Bronchial epithelial cell (primary cell): ENCODE data around the gene MLLT6. TPM values are rescaled to one million over a fixed set of nuclear protein-coding genes. Genes with fewer than 3 reads are reported as not detected.

ENCODE experiments used
- DNase-seq: peaks from one replicate; pipeline ENCODE4 v3.0.0-alpha.2; 2010; ENCODE audit warnings: low read depth
- FAIRE-seq: peaks from 2 replicates; lab custom pipeline; 2011; peaks lifted over from hg19 to GRCh38; lab: Jason Lieb, UNC
- H3K27me3 ChIP-seq: 2 replicates; pipeline ENCODE4 v1.5.1; 2011; ENCODE audit warnings: low read length; ENCODE audit not compliant: control insufficient read depth, insufficient read depth
- H3K36me3 ChIP-seq: 2 replicates; pipeline ENCODE4 v1.5.1; 2011; ENCODE audit warnings: low read length; ENCODE audit not compliant: control insufficient read depth, insufficient read depth
- H3K4me3 ChIP-seq: 2 replicates; pipeline ENCODE4 v1.5.1; 2011; ENCODE audit warnings: mild to moderate bottlenecking, low read depth, low read length, control low read depth
- CTCF ChIP-seq: IDR thresholded peaks from 2 replicates; pipeline ENCODE4 v1.5.1; 2011; ENCODE audit warnings: mild to moderate bottlenecking, moderate library complexity, low read length, control low read depth, inconsistent platforms; ENCODE audit not compliant: insufficient read depth, severe bottlenecking
- total RNA-seq: library from RNA; depleted of rRNA; stranded (reverse); fragments of >200 nt; gene quantifications from 2 replicates; pipeline ENCODE4 v1.2.1, GENCODE V29; 2014

Gene MLLT6
- total RNA-seq, 1 donor from 2014 or later: 10.8 TPM

- TF ChIP-seq CTCF: no peak
- peaks cover 27% of the 10 kb centered on the region for H3K36me3 ChIP-seq
These were observed 8.5 kb downstream of the MLLT6 start for GRCh38 chr17:38713456-38714075.

GRCh38 chr17:38715216-38715943 is 10.3 kb downstream of the MLLT6 start:
- FAIRE-seq (no peak), DNase-seq (no peak)
- Histone ChIP-seq H3K27me3 (no peaks in the 10 kb centered on the region), H3K4me3 (no peak overlapping the region), H3K36me3 (peaks cover 27% of the 10 kb centered on the region)
- no peak for TF ChIP-seq CTCF

More at GRCh38 chr17:38713456-38714075, 8.5 kb downstream of the MLLT6 start:
- H3K27me3 ChIP-seq: no peaks in the 10 kb centered on the region
- DNase-seq (no peak), FAIRE-seq (no peak)
- H3K4me3 ChIP-seq: no peak overlapping the region

GRCh38 chr17:38716368-38717005 is 11.4 kb downstream of the MLLT6 start:
- FAIRE-seq (no peak), DNase-seq (no peak)
- H3K27me3 ChIP-seq: no peaks in the 10 kb centered on the region
- TF ChIP-seq CTCF: no peak
- peaks cover 27% of the 10 kb centered on the region for H3K36me3 ChIP-seq
- H3K4me3 ChIP-seq: no peak overlapping the region

GRCh38 chr17:38717139-38717745 is 12.2 kb downstream of the MLLT6 start:
- H3K36me3 ChIP-seq: peaks cover 24% of the 10 kb centered on the region
- FAIRE-seq (no peak), DNase-seq (no peak)
- H3K4me3 ChIP-seq: no peak overlapping the region
- no peak for TF ChIP-seq CTCF
- H3K27me3 ChIP-seq: no peaks in the 10 kb centered on the region

- DNase-seq: no peak
- Histone ChIP-seq H3K4me3 (no peak overlapping the region), H3K27me3 (no peaks in the 10 kb centered on the region), H3K36me3 (peaks cover 18% of the 10 kb centered on the region)
- no peak for TF ChIP-seq CTCF
- FAIRE-seq: no peak
These were observed 14.3 kb downstream of the MLLT6 start for GRCh38 chr17:38719289-38719942.
